B cell (primary cell): ENCODE measurements around the gene TMEM128. TPM values are rescaled to one million over a fixed set of nuclear protein-coding genes. Genes with fewer than 3 reads are reported as not detected.

Source experiments
- ATAC-seq: fragments of 200-7000 bp; cut with Tn5 transposase; one replicate; pipeline ENCODE4 v1.10.0; 2021; ENCODE audit warnings: low read depth, mild to moderate bottlenecking, moderate number of reproducible peaks, moderate library complexity
- CTCF ChIA-PET: fragments of 350-600 bp; sonication (Branson Sonifier 250); formaldehyde crosslinking; loops from one replicate; lab custom pipeline; 2021; ENCODE audit warnings: antibody characterized with exemption, inconsistent platforms; lab: Charles Lee
- POLR2A ChIA-PET: fragments of 350-600 bp; sonication (Branson Sonifier 250); formaldehyde crosslinking; loops from one replicate; lab custom pipeline; 2021; ENCODE audit warnings: antibody characterized with exemption; lab: Charles Lee
- DNase-seq: peaks from one replicate; pipeline ENCODE4 v3.0.0; 2013
- H2AFZ ChIP-seq: 2 replicates; pipeline ENCODE4 v1.6.1; 2012; ENCODE audit warnings: mild to moderate bottlenecking, low read depth, low read length; ENCODE audit not compliant: insufficient read depth, poor library complexity, severe bottlenecking
- H3K27ac ChIP-seq, 2 donors: 1 replicate in 1 of 2; 2 replicates in 1 of 2; pipeline ENCODE4 v1.5.1; 2012 to 2013; ENCODE audit warnings: low read length in 2 of 2, mild to moderate bottlenecking in 2 of 2, moderate library complexity in 1 of 2
- H3K27me3 ChIP-seq, 4 experiments: fragments of 200-600 bp in 1 of 4; sonication (generic) in 1 of 4; replicated peaks in 1 of 4; 1 replicate in 2 of 4; 2 replicates in 2 of 4; pipeline versions ENCODE4 v1.6.1 to v1.7.0; 2013 to 2016; ENCODE audit warnings: low read length in 3 of 4, mild to moderate bottlenecking in 2 of 4, mixed read lengths in 1 of 4, moderate library complexity in 1 of 4; ENCODE audit not compliant: insufficient read depth in 4 of 4, control insufficient read depth in 3 of 4; ENCODE audit errors: control extremely low read depth in 1 of 4
- H3K36me3 ChIP-seq, 2 experiments: replicated peaks in 1 of 2; 1 replicate in 1 of 2; 2 replicates in 1 of 2; pipeline versions ENCODE4 v1.6.1 to v1.7.1; 2013; ENCODE audit warnings: low read length in 1 of 2; ENCODE audit not compliant: insufficient read depth in 2 of 2, control insufficient read depth in 1 of 2; ENCODE audit errors: control extremely low read depth in 1 of 2, extremely low read depth in 1 of 2
- H3K4me1 ChIP-seq, 2 donors: fragments of 200-600 bp in 1 of 2; sonication (generic) in 1 of 2; 1 replicate in 1 of 2; 2 replicates in 1 of 2; pipeline versions ENCODE4 v1.5.1 to v1.6.1; 2013 to 2017; ENCODE audit warnings: low read length in 2 of 2; ENCODE audit not compliant: control insufficient read depth in 2 of 2, insufficient read depth in 2 of 2
- H3K4me2 ChIP-seq: replicated peaks from 2 replicates; pipeline ENCODE3; 2012; ENCODE audit warnings: mild to moderate bottlenecking, low read depth, low read length; ENCODE audit not compliant: poor library complexity, severe bottlenecking
- H3K4me3 ChIP-seq, 5 experiments: fragments of 200-600 bp in 1 of 5; sonication (generic) in 1 of 5; 1 replicate in 3 of 5; 2 replicates in 2 of 5; pipeline versions ENCODE4 v1.5.1 to v1.7.0; 2011 to 2016; ENCODE audit warnings: low read length in 4 of 5, mild to moderate bottlenecking in 4 of 5, low read depth in 2 of 5, control low read depth in 1 of 5, moderate library complexity in 1 of 5; ENCODE audit not compliant: insufficient read depth in 1 of 5; ENCODE audit errors: control extremely low read depth in 1 of 5, extremely low read depth in 1 of 5
- H3K79me2 ChIP-seq: fragments of 200-600 bp; sonication (generic); one replicate; pipeline ENCODE4 v1.6.0; 2016; ENCODE audit warnings: low read length; ENCODE audit not compliant: control insufficient read depth, insufficient read depth
- H3K9ac ChIP-seq: fragments of 200-600 bp; sonication (generic); 2 replicates; pipeline ENCODE4 v1.6.1; 2017; ENCODE audit warnings: mild to moderate bottlenecking, low read length, moderate library complexity
- H3K9me3 ChIP-seq, 3 donors: one replicate each; pipeline versions ENCODE4 v1.6.1 to v1.7.1; 2013; ENCODE audit warnings: low read length in 2 of 3; ENCODE audit not compliant: control insufficient read depth in 2 of 3, insufficient read depth in 1 of 3; ENCODE audit errors: control extremely low read depth in 1 of 3
- H4K20me1 ChIP-seq: 2 replicates; pipeline ENCODE4 v1.6.0; 2012; ENCODE audit warnings: mild to moderate bottlenecking, low read length; ENCODE audit not compliant: insufficient read depth, control insufficient read depth, poor library complexity, severe bottlenecking
- H3K27ac Mint-ChIP-seq: one replicate; pipeline ENCODE4 v1.8.0; 2021; ENCODE audit warnings: mixed read lengths
- H3K27me3 Mint-ChIP-seq: one replicate; pipeline ENCODE4 v1.8.0; 2021; ENCODE audit warnings: mixed read lengths
- H3K4me1 Mint-ChIP-seq: one replicate; pipeline ENCODE4 v1.8.0; 2021; ENCODE audit warnings: mixed read lengths
- H3K4me3 Mint-ChIP-seq: one replicate; pipeline ENCODE4 v1.8.0; 2021; ENCODE audit warnings: mixed read lengths
- H3K9me3 Mint-ChIP-seq: one replicate; pipeline ENCODE4 v1.8.0; 2022; ENCODE audit warnings: mixed read lengths; ENCODE audit not compliant: insufficient read depth
- EZH2 ChIP-seq: IDR thresholded peaks from 2 replicates; pipeline ENCODE4 v1.6.1; 2012; ENCODE audit warnings: borderline replicate concordance, low read depth, mild to moderate bottlenecking, moderate library complexity, low read length; ENCODE audit not compliant: insufficient read depth, poor library complexity, severe bottlenecking
- WGBS: methylation state at CpG from one replicate; pipeline ENCODE4 v1.1.5; 2013; ENCODE audit warnings: missing lambda C conversion rate; ENCODE audit not compliant: insufficient coverage; 5-methylcytosine and 5-hydroxymethylcytosine counted together
- intact Hi-C: fragments of 100-400 bp; cut with micrococcal nuclease; formaldehyde crosslinking; loops from one replicate; pipeline ENCODE4 v1.10.0; 2022
- polyA plus RNA-seq: library from polyadenylated mRNA; depleted of rRNA; stranded (reverse); fragments of >200 nt; gene quantifications from 2 replicates; pipeline ENCODE4 v1.2.3, GENCODE V29; 2012
- total RNA-seq, 2 donors: library from RNA; stranded (reverse); fragments of 120-200 nt in 1 of 2; gene quantifications; 1 replicate in 1 of 2; 2 replicates in 1 of 2; pipeline versions ENCODE4 v1.2.3 to v1.2.4, GENCODE V29; 2013 to 2022
- TF ChIP-seq, protein P1 (sequence below): fragments of 200-600 bp; IDR thresholded peaks from one replicate; pipeline ENCODE4 v1.8.0; 2022; ENCODE audit warnings: antibody characterized with exemption, mild to moderate bottlenecking

The TMEM128 gene
- total and polyA plus RNA-seq, 2 donors (not counting 1 experiment from before 2014, with no cell fraction given): 10.2 to 17.3 TPM

DNA sequence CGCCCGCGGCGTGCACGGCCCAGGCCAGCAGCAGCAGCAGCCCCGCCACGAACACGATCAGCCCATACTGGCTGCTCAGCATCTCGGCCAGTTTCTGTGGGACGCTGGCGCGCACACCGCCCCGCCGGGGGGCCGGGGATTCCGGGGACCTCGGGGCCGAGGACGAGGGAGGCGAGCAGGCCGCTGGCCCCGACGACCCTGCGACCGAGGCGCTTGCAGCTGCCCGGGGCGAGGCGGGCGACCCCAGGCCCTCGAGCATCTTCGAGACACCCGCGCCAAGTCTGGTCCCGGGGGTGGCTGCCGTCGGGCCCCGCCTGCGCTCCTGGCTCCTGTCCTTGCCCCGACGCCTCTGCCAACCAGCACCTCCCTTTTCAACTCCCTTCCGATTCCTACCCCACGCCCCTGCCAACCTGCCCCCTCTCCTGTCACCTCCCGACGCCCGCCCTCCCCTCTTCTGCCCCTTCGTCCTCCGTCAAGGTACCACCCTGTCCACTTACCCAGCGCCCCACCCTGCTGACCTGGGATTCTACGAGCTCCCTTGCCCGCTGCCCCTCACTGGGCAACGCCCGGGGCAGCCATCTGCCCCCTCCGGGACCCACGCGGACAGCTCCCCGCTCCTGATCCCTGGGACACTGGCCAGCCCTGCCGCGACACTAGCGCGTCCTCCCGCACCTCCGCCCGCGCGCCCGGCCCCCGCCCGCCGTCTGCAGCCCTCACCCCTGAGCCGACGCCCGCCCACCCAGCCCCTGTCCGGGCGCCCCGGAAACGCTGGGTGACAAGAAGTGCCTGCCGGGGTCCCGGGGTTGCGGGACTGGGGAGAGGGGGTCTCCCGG, 21.2 kb downstream of the TMEM128 start, which contains the start of gene OTOP1:
OTOP1 (minus strand) TSS at position 324 of the 833 bp plus-strand sequence; CDS start at position 259, 65 bp downstream.
- intact Hi-C loops: no loop called here
- no peak within 1 kb of the TSS for H2AFZ ChIP-seq
- no peak within 1 kb of the TSS for H3K9ac ChIP-seq
- no peak for TF ChIP-seq EZH2
- TF ChIP-seq, protein P1, sequence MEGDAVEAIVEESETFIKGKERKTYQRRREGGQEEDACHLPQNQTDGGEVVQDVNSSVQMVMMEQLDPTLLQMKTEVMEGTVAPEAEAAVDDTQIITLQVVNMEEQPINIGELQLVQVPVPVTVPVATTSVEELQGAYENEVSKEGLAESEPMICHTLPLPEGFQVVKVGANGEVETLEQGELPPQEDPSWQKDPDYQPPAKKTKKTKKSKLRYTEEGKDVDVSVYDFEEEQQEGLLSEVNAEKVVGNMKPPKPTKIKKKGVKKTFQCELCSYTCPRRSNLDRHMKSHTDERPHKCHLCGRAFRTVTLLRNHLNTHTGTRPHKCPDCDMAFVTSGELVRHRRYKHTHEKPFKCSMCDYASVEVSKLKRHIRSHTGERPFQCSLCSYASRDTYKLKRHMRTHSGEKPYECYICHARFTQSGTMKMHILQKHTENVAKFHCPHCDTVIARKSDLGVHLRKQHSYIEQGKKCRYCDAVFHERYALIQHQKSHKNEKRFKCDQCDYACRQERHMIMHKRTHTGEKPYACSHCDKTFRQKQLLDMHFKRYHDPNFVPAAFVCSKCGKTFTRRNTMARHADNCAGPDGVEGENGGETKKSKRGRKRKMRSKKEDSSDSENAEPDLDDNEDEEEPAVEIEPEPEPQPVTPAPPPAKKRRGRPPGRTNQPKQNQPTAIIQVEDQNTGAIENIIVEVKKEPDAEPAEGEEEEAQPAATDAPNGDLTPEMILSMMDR: no peak
- peaks cover 56% of the 10 kb centered on the region for H3K27me3 Mint-ChIP-seq
- POLR2A ChIA-PET: no interaction called here
- H3K27ac Mint-ChIP-seq: no peak within 1 kb of the TSS
- no peaks in the 10 kb centered on the region for H3K4me1 ChIP-seq
- H3K4me3 Mint-ChIP-seq: no peak within 1 kb of the TSS
- H3K27me3 ChIP-seq: peaks cover 0 to 31% (median 1%) of the 10 kb centered on the region in 4 experiments
- DNase-seq: no peak
- H3K4me2 ChIP-seq: no peak within 1 kb of the TSS
- peaks cover 0 to 7% (median 0%) of the 10 kb centered on the region in 3 donors for H3K9me3 ChIP-seq
- H4K20me1 ChIP-seq: no peaks in the 10 kb centered on the region
- peaks cover 11% of the 10 kb centered on the region for H3K4me1 Mint-ChIP-seq
- H3K27ac ChIP-seq: no peak within 1 kb of the TSS
- WGBS: 23% methylated on average over 78 of the region's 82 CpGs
- CTCF ChIA-PET: no interaction called here
- H3K36me3 ChIP-seq: no peaks in the 10 kb centered on the region
- no peaks in the 10 kb centered on the region for H3K9me3 Mint-ChIP-seq
- H3K4me3 ChIP-seq: no peak within 1 kb of the TSS
- no peak for ATAC-seq
- no peaks in the 10 kb centered on the region for H3K79me2 ChIP-seq

DNA sequence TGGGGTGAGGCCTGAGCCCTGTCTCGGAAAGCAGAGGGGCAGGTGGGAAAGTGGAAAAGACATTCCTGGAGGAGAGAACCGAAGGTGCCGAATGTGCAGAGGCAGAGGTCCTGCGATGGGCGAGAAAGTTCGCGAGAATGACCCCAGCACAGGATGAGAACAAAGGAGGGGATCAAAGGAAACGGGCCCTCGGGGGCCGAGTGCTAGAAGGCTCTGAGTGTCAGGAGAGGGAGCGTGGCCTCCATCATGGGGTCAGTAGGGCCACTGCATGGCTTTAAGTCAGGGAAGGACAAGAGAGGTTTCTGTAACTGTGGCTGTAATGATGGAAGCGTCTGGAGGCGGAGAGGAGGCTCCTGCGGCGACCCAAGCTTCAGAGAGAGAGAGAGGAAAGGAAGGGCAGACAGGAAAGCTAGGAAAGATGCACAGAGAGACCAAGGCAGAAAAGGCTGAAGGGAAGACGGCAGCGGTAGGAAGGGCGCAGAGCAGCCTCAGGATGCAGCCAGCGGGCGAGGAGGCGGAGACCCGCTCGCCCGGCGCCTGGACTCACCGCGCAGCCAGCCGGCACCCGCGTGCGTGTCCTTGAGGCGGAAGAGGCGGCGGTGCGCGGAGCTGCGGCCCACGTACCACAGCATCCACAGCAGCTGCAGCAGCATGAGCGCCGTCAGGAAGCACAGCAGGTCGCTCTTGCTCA, 22.0 kb downstream of the TMEM128 start:
- Histone ChIP-seq H3K79me2 (no peaks in the 10 kb centered on the region), H3K9ac (no peak overlapping the region), H3K36me3 (no peaks in the 10 kb centered on the region), H3K27ac (no peak overlapping the region), H4K20me1 (no peaks in the 10 kb centered on the region), H2AFZ (no peak overlapping the region), H3K4me2 (no peak overlapping the region), H3K4me1 (no peaks in the 10 kb centered on the region), H3K27me3 (peaks cover 0 to 31% (median 1%) of the 10 kb centered on the region in 4 experiments), H3K9me3 (peaks cover 0 to 7% (median 0%) of the 10 kb centered on the region in 3 donors), H3K4me3 (no peak overlapping the region)
- WGBS: 29% methylated on average over 41 of the region's 41 CpGs
- ATAC-seq (no peak), DNase-seq (no peak)
- Mint-ChIP-seq H3K4me1 (peaks cover 11% of the 10 kb centered on the region), H3K4me3 (no peak overlapping the region), H3K27ac (no peak overlapping the region), H3K27me3 (peaks cover 61% of the 10 kb centered on the region), H3K9me3 (no peaks in the 10 kb centered on the region)
- intact Hi-C loops: no loop called here
- ChIA-PET POLR2A (no interaction called here), CTCF (no interaction called here)
- TF ChIP-seq, protein P1: no peak
- TF ChIP-seq EZH2: no peak
